ENCODE measurements around the gene XPR1. TPM values are rescaled to one million over a fixed set of nuclear protein-coding genes. Genes with fewer than 3 reads are reported as not detected.

XPR1 gene
- total RNA-seq, 1 experiment from 2014 or later, result 16.8 TPM

GRCh38 chr1:180888870-180889269, 257.0 kb downstream of the XPR1 start:
- Histone ChIP-seq H3K79me2 (ENCODE audit: low read depth) (no peaks in the 10 kb centered on the region), H3K4me1 (replicated peaks; ENCODE audit: insufficient read depth) (no peaks in the 10 kb centered on the region), H2AFZ (no peak overlapping the region), H3K9me2 (ENCODE audit: insufficient read depth) (no peaks in the 10 kb centered on the region), H3K27ac (no peak overlapping the region), H3K27me3 (ENCODE audit: insufficient read depth, low read depth) (no peaks in the 10 kb centered on the region), H3K4me3 (no peak overlapping the region), H3K9me3 (ENCODE audit: insufficient read depth, low read depth) (no peaks in the 10 kb centered on the region), H3F3A (ENCODE audit: insufficient read depth, low read depth) (no peaks in the 10 kb centered on the region), H3K4me2 (no peak overlapping the region), H3K36me3 (ENCODE audit: low read depth) (no peaks in the 10 kb centered on the region), H4K20me1 (ENCODE audit: insufficient read depth) (no peaks in the 10 kb centered on the region)
- DNase-seq, result no peak
- TF ChIP-seq EZH2 (IDR thresholded peaks at IDR 0.05; ENCODE audit: low read depth) (no peak), CTCF (conservative IDR thresholded peaks at IDR 0.05) (no peak)
- ChIA-PET CTCF (no interaction called here), POLR2A (ENCODE audit: unreplicated experiment) (no interaction called here)
- intact Hi-C loops (cut with micrococcal nuclease; ENCODE audit: unreplicated experiment), result no loop called here
- BruUV-seq (replicated peaks), result no TSS peak

GRCh38 chr1:180889325-180889724, 257.5 kb downstream of the XPR1 start:
- Histone ChIP-seq H3K27ac (no peak overlapping the region), H3F3A (ENCODE audit: insufficient read depth, low read depth) (no peaks in the 10 kb centered on the region), H4K20me1 (ENCODE audit: insufficient read depth) (no peaks in the 10 kb centered on the region), H3K4me3 (no peak overlapping the region), H3K36me3 (ENCODE audit: low read depth) (no peaks in the 10 kb centered on the region), H3K27me3 (ENCODE audit: insufficient read depth, low read depth) (no peaks in the 10 kb centered on the region), H3K4me1 (replicated peaks; ENCODE audit: insufficient read depth) (no peaks in the 10 kb centered on the region), H3K4me2 (no peak overlapping the region), H2AFZ (no peak overlapping the region), H3K9me2 (ENCODE audit: insufficient read depth) (no peaks in the 10 kb centered on the region), H3K79me2 (ENCODE audit: low read depth) (no peaks in the 10 kb centered on the region), H3K9me3 (ENCODE audit: insufficient read depth, low read depth) (no peaks in the 10 kb centered on the region)
- ChIA-PET CTCF (no interaction called here), POLR2A (ENCODE audit: unreplicated experiment) (no interaction called here)
- intact Hi-C loops (cut with micrococcal nuclease; ENCODE audit: unreplicated experiment), result no loop called here
- no peak for DNase-seq
- no TSS peak for BruUV-seq (replicated peaks)
- TF ChIP-seq CTCF (conservative IDR thresholded peaks at IDR 0.05) (no peak), EZH2 (IDR thresholded peaks at IDR 0.05; ENCODE audit: low read depth) (no peak)

GRCh38 chr1:180892272-180892671, 260.4 kb downstream of the XPR1 start:
- CTCF ChIA-PET, result interaction anchor here (0.6 to 1.4 kb wide), 2 partner anchors 11 to 35 kb away, joined by 3 to 4 read pairs; no protein-coding TSS in a partner anchor
- no peak overlapping the region for H3K27ac ChIP-seq
- BruUV-seq (replicated peaks), result no TSS peak
- intact Hi-C loops (cut with micrococcal nuclease; ENCODE audit: unreplicated experiment), result loop anchor here (5.0 kb wide), 1 partner anchor 130 kb away; the partner anchor contains the start of gene STX6
- no peaks in the 10 kb centered on the region for H3K4me1 ChIP-seq (replicated peaks; ENCODE audit: insufficient read depth)
- H3K36me3 ChIP-seq (ENCODE audit: low read depth), result no peaks in the 10 kb centered on the region
- no peak overlapping the region for H2AFZ ChIP-seq
- no peaks in the 10 kb centered on the region for H3K9me3 ChIP-seq (ENCODE audit: insufficient read depth, low read depth)
- H3K79me2 ChIP-seq (ENCODE audit: low read depth), result no peaks in the 10 kb centered on the region
- no peaks in the 10 kb centered on the region for H3K9me2 ChIP-seq (ENCODE audit: insufficient read depth)
- TF ChIP-seq CTCF (conservative IDR thresholded peaks at IDR 0.05), result no peak
- no peak for TF ChIP-seq EZH2 (IDR thresholded peaks at IDR 0.05; ENCODE audit: low read depth)
- H4K20me1 ChIP-seq (ENCODE audit: insufficient read depth), result no peaks in the 10 kb centered on the region
- no peak for DNase-seq
- no peaks in the 10 kb centered on the region for H3F3A ChIP-seq (ENCODE audit: insufficient read depth, low read depth)
- POLR2A ChIA-PET (ENCODE audit: unreplicated experiment), result no interaction called here
- no peak overlapping the region for H3K4me2 ChIP-seq
- H3K4me3 ChIP-seq, result no peak overlapping the region
- H3K27me3 ChIP-seq (ENCODE audit: insufficient read depth, low read depth), result no peaks in the 10 kb centered on the region

All from PC-9 (cell line).